Measurements from ENCODE around the gene TMEM255B.
"Not testable (repeated sequence)": the region's sequence is repeated elsewhere in the genome, so short reads cannot be mapped to it uniquely, and the experiment has no call there.

The TMEM255B gene

GRCh38 chr13:113791226-113791625 is 32.2 kb downstream of the TMEM255B start:
- no peak for TF ChIP-seq Cebpa-rat (IDR thresholded peaks at IDR 0.05)
- Histone ChIP-seq H3K9me3 (no peaks in the 10 kb centered on the region), H4K20me1 (peaks cover 38% of the 10 kb centered on the region), H3K4me1 (no peaks in the 10 kb centered on the region), H3K4me3 (no peak overlapping the region), H3K9ac (no peak overlapping the region), H3K4me2 (no peak overlapping the region), H3K36me3 (peaks cover 16% of the 10 kb centered on the region; the same call in 1 of the 2 replicates), H3K27me3 (no peaks in the 10 kb centered on the region), H3K27ac (no peak overlapping the region)

GRCh38 chr13:113791761-113792160 is 32.7 kb downstream of the TMEM255B start:
- H3K4me1 ChIP-seq = no peaks in the 10 kb centered on the region
- no peak for TF ChIP-seq Cebpa-rat (IDR thresholded peaks at IDR 0.05)
- H3K9me3 ChIP-seq = no peaks in the 10 kb centered on the region

GRCh38 chr13:113792236-113792770 is 33.3 kb downstream of the TMEM255B start:
- Histone ChIP-seq H3K4me3 (no peak overlapping the region), H3K4me2 (no peak overlapping the region), H3K9me3 (no peaks in the 10 kb centered on the region), H4K20me1 (peaks cover 35% of the 10 kb centered on the region), H3K36me3 (peaks cover 17% of the 10 kb centered on the region; the same call in 1 of the 2 replicates), H3K4me1 (no peaks in the 10 kb centered on the region), H3K27ac (no peak overlapping the region), H3K9ac (no peak overlapping the region), H3K27me3 (no peaks in the 10 kb centered on the region)
- TF ChIP-seq Cebpa-rat (IDR thresholded peaks at IDR 0.05) = no peak

More at GRCh38 chr13:113791761-113792160, 32.7 kb downstream of the TMEM255B start:
- no peak overlapping the region for H3K9ac ChIP-seq
- H3K27me3 ChIP-seq = no peaks in the 10 kb centered on the region
- H3K4me2 ChIP-seq = no peak overlapping the region
- peaks cover 35% of the 10 kb centered on the region for H4K20me1 ChIP-seq
- peaks cover 16% of the 10 kb centered on the region; the same call in 1 of the 2 replicates for H3K36me3 ChIP-seq
- H3K4me3 ChIP-seq = no peak overlapping the region
- no peak overlapping the region for H3K27ac ChIP-seq

GRCh38 chr13:113792886-113793717 is 34.1 kb downstream of the TMEM255B start:
- Histone ChIP-seq H3K27ac (no peak overlapping the region), H3K4me3 (no peak overlapping the region), H3K27me3 (no peaks in the 10 kb centered on the region), H3K9me3 (no peaks in the 10 kb centered on the region), H4K20me1 (peaks cover 35% of the 10 kb centered on the region), H3K36me3 (peaks cover 17% of the 10 kb centered on the region; the same call in 1 of the 2 replicates), H3K4me1 (no peaks in the 10 kb centered on the region), H3K4me2 (no peak overlapping the region), H3K9ac (no peak overlapping the region)
- no peak for TF ChIP-seq Cebpa-rat (IDR thresholded peaks at IDR 0.05)

GRCh38 chr13:113793718-113794085 is 34.7 kb downstream of the TMEM255B start:
- H3K4me2 ChIP-seq = no peak overlapping the region
- H3K4me1 ChIP-seq = no peaks in the 10 kb centered on the region
- H3K9me3 ChIP-seq = no peaks in the 10 kb centered on the region
- H4K20me1 ChIP-seq = peaks cover 35% of the 10 kb centered on the region
- H3K27me3 ChIP-seq = no peaks in the 10 kb centered on the region
- no peak overlapping the region for H3K4me3 ChIP-seq
- H3K27ac ChIP-seq = no peak overlapping the region
- no peak overlapping the region for H3K9ac ChIP-seq
- H3K36me3 ChIP-seq = peaks cover 17% of the 10 kb centered on the region; the same call in 1 of the 2 replicates
- TF ChIP-seq Cebpa-rat (IDR thresholded peaks at IDR 0.05) = no peak

- Histone ChIP-seq H3K27me3 (no peaks in the 10 kb centered on the region), H3K4me1 (no peaks in the 10 kb centered on the region), H4K20me1 (peaks cover 35% of the 10 kb centered on the region), H3K4me3 (no peak overlapping the region), H3K27ac (no peak overlapping the region), H3K9me3 (no peaks in the 10 kb centered on the region), H3K9ac (no peak overlapping the region), H3K36me3 (peaks cover 19% of the 10 kb centered on the region; the same call in 1 of the 2 replicates), H3K4me2 (no peak overlapping the region)
- no peak for TF ChIP-seq Cebpa-rat (IDR thresholded peaks at IDR 0.05)
Measured at GRCh38 chr13:113794086-113794485, 35.1 kb downstream of the TMEM255B start.

- H3K36me3 ChIP-seq = peaks cover 24% of the 10 kb centered on the region; the same call in 1 of the 2 replicates
- H4K20me1 ChIP-seq = peaks cover 35% of the 10 kb centered on the region
- TF ChIP-seq Cebpa-rat (IDR thresholded peaks at IDR 0.05) = no peak
- no peaks in the 10 kb centered on the region for H3K9me3 ChIP-seq
- no peak overlapping the region for H3K4me2 ChIP-seq
- H3K27ac ChIP-seq = no peak overlapping the region
- H3K27me3 ChIP-seq = no peaks in the 10 kb centered on the region
- H3K4me3 ChIP-seq = no peak overlapping the region
- no peak overlapping the region for H3K9ac ChIP-seq
- H3K4me1 ChIP-seq = no peaks in the 10 kb centered on the region
Measured at GRCh38 chr13:113794764-113795173, 35.7 kb downstream of the TMEM255B start.

GRCh38 chr13:113795362-113795761 is 36.3 kb downstream of the TMEM255B start:
- Histone ChIP-seq H4K20me1 (peaks cover 35% of the 10 kb centered on the region), H3K36me3 (peaks cover 24% of the 10 kb centered on the region; the same call in 1 of the 2 replicates)
- H3K27ac ChIP-seq, H3K4me3 ChIP-seq, H3K9me3 ChIP-seq, H3K4me2 ChIP-seq, H3K4me1 ChIP-seq, H3K27me3 ChIP-seq, H3K9ac ChIP-seq: not testable (repeated sequence)

GRCh38 chr13:113796211-113796963 is 37.4 kb downstream of the TMEM255B start:
- Histone ChIP-seq H3K4me3 (no peak overlapping the region), H3K36me3 (peaks cover 24% of the 10 kb centered on the region; the same call in 1 of the 2 replicates), H3K27ac (no peak overlapping the region), H3K27me3 (no peaks in the 10 kb centered on the region), H4K20me1 (peaks cover 36% of the 10 kb centered on the region), H3K9me3 (no peaks in the 10 kb centered on the region), H3K9ac (no peak overlapping the region), H3K4me2 (no peak overlapping the region), H3K4me1 (peaks cover 3% of the 10 kb centered on the region; the same call in 1 of the 2 replicates)
- no peak for TF ChIP-seq Cebpa-rat (IDR thresholded peaks at IDR 0.05)

Data from BLaER1 (cell line).